Umbilical cord (tissue), 2 donors: ENCODE results near the gene EEF2K. TPM values are rescaled to one million over a fixed set of nuclear protein-coding genes. Genes with fewer than 3 reads are reported as not detected.

Experiments
- DNase-seq: peaks from one replicate; pipeline ENCODE4 v3.0.0-alpha.2; 2015; ENCODE audit warnings: low spot score
- total RNA-seq: library from RNA; depleted of rRNA; stranded (reverse); fragments of >200 nt; gene quantifications from one replicate; pipeline ENCODE4 v1.2.3, GENCODE V29; 2014; ENCODE audit warnings: low replicate concordance; ENCODE audit not compliant: insufficient read depth

Gene EEF2K
- total RNA-seq, 1 donor from 2014 or later: 20.5 TPM

- peak; percentile 59 for DNase-seq
Measured at GRCh38 chr16:22240023-22240710, 34.1 kb downstream of the EEF2K start.

GRCh38 chr16:22250522-22250921 is 44.4 kb downstream of the EEF2K start:
- DNase-seq: no peak

- no peak for DNase-seq
Measured at GRCh38 chr16:22252317-22252716, 46.2 kb downstream of the EEF2K start.

DNA sequence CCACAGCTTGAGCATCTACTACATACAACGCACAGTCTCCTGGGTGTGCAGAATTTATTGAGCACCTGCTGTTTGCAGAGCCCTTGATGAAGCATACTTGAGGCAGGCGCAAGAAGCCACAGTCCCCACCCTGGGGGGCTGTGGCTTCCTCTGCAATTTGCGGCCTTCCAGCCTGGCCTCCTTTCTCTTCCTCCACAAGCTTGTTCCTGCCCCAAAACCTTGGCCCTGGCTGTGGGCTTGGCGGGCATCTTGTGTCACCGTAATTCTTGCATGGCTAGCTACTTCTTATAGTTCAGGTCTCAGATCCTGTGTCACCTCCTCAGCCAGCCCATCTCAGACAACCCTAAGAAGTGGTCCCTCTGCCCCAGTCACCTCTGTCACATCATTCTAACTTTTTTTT is 47.2 kb downstream of the EEF2K start:
- DNase-seq: no peak

GRCh38 chr16:22255335-22255734 is 49.3 kb downstream of the EEF2K start:
- DNase-seq: no peak

GRCh38 chr16:22257440-22257839 is 51.4 kb downstream of the EEF2K start:
- no peak for DNase-seq

- DNase-seq: no peak
Measured at GRCh38 chr16:22260490-22260889, 54.4 kb downstream of the EEF2K start.

- no peak for DNase-seq
Measured at GRCh38 chr16:22262460-22262859, 56.4 kb downstream of the EEF2K start.

- DNase-seq: peak; percentile 88
Measured at GRCh38 chr16:22264786-22265185, 58.7 kb downstream of the EEF2K start.

DNA sequence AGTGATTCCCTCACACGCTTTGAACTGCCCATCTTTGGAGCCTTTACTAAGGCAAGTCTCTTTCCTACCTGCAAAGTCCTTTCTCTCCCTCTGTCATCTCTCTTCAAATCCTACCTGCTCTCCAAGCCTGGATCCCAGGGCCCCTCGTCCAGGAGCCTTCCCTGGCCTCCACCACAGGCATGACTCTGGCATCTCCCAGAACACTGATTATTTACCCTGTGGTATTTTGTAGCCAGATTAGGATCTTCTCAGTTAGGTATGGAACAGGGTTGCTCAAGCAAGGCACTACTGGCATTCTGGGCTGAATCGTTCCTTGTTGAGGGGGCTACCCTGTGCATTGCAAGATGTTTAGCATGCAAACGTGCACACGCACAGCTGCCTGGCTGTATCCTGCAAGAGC is 59.3 kb downstream of the EEF2K start:
- no peak for DNase-seq

- DNase-seq: no peak
Measured at GRCh38 chr16:22266546-22266945, 60.5 kb downstream of the EEF2K start.

GRCh38 chr16:22267764-22268163 is 61.7 kb downstream of the EEF2K start:
- DNase-seq: no peak

DNA sequence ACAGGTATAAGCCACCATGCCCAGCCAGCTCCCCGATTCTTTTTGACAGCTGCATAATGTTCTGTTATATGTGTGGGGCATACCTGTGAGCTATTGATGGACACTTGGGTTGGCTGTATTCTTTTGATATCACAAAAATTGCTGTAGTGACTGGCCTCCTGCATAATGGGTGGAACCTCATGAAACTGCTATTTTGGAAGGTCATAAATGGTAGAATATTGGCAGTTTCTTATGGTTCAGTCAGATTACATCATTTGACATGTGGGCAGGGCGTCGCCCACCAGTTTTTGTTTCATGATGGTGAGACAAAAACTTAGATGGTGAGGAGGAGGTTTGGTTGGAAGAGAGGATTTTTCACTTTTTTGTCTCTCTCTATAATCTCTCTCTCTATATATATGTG is 64.4 kb downstream of the EEF2K start:
- DNase-seq: no peak

GRCh38 chr16:22272870-22273650 is 67.0 kb downstream of the EEF2K start:
- peak; percentile 88 for DNase-seq

DNA sequence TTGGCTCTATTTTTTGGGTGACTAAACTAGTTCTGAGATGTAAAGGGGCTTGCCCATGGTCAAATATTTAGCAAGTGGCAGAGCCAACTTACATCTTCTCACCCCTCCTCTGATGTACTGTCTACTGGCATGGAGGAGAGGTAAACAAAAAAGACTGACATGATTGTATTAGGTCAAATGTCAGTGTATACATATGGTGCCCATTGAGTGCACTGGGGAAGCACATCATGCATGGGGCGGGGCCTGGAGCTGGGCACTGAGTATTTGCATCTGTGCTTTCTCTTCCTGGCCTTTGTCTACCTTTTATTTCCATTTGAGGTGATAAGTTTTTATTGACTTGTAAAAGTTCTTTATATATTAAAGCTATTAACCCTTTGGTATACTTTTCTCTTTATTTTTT is 68.8 kb downstream of the EEF2K start:
- DNase-seq: no peak

DNA sequence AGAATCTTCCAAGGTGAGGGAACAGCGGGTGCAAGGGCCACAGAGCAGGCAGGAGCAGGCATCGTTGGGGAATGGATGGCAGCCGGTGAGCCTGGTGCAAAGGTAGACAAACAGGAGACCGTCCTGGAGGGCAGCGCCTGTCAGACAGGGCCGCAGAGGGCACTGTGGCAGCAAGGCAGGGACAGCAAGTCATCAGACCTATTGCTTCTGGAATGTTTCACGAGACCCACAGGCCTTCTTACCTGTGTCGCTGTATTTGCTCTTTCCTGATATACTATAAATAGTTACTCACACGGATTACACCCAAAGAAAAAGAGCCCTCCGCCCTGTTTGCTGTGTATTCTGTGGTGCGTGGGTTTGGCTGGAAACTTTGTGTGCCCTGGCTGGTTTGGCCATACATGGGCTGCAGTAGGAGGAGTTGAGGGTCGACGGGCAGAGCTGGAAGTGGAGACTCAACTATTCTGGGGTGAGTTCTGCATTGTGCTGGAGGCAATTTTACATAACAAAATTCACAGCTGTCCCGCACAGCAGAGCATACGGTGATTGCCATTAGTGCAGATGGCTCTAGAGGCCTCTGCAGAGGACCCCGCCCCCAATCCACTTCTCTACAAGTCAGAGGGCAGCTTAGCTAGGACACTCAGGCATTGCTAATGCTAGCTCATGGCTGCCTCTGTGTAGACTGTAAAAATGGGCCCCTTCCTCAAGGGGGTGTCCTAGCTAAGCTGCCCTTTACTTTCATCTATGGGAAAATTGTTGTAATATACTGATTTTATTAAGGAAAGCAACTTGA is 72.6 kb downstream of the EEF2K start:
- DNase-seq: no peak

DNA sequence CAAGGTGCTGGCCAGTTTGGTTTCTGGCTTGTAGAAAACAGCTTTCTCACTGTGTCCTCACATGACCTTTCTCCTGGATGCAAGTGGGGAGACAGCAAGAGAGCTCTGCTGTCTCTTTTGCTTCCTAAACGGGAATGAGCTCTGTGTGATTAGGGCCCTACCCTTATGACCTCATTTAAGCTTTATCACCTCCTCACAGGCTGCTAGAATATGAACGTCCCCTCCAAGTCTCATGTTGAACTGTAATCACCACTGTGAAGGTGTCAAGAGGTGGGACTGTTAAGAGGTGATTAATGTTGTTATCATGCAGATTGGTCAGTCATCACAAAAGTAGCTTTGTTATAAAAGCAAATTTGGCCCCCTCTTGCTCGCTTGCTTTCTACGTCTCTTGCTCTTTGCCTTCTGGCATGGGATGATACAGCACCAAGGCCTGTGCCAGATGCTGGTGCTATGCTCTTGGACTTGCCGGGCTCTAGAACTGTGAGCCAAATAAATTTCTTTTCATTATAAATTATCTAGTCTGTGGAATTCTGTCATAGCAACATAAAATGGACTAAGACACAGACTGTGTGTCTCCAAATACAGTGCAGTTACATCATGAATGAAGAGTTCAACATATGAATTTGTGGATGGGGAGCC is 76.3 kb downstream of the EEF2K start:
- DNase-seq: no peak

DNA sequence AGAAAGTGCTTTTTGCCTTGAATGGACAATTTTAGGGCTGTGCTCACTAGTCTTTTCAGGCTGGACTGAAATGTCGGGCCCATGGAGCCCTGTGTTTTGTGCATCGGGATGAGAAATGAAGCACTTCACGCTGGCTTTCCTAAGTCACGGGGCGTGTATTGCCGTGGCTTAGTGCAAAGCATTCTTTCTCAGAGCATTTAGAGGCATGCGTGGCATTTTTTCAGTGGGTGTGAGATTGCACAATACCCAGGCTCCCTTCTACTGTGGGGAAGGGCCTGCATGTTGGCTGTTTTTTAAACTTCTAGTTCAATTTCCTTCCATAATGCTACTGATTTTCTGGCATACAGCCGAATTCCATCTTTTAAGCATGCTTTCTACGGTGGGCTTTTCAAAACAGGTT is 78.6 kb downstream of the EEF2K start:
- DNase-seq: no peak

DNA sequence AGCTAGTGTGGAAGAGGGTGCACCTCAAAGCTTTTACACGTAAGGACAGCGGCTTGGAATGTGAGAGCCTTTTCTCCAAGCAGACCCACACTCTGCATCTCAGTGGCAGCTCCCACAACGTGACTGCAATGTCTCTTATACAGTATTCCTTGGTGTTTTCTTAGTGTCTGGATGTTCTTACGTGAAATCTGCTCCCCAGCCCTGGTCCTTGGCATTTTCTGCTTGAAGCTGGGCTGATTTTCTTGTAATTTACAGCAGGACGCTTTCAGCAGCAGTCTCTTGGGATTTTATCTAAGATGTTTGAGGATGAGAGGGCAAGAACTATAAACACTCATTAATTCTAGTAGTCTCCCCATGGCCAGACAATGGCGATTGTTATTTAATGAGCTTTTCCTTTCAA is 79.0 kb downstream of the EEF2K start:
- DNase-seq: no peak

DNA sequence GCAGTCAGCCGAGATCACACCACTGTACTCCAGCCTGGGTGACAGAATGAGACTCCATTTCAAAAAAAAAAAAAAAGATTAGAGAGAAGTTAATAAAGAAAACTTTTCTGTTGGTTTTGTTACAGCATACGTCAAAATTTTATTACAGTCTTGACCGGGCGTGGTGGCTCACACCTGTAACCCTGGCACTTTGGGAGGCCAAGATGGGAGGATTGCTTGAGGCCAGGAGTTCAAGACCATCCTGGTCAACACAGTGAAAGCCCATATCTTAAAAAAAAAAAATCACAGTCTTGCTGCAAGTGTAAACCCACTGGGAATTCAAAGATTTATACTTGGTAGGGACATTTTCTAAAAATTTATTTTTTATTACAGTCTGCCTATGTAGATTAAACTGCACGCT is 84.9 kb downstream of the EEF2K start:
- no peak for DNase-seq

DNA sequence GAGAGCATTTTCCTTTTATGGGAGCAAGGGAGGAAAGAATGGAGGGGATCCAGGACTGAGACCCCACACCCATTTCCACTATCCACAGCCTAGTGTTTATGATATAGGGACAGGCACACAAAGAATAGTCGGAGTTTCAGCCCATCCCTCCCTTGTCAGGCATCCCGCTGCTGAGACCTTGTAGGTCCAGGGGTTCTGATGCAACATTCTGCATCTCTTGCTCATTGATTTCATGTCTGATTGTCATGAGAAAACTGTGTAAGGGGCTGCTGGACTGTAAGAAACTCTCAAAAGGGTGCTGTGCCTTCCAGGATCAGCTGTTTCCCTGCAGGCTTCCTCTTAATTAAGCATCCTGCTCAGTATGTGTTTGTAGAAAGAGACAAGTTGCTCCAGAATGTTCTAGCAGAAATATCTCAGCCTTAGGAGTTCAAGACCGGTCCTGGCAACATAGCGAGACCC is 85.8 kb downstream of the EEF2K start:
- DNase-seq: no peak

GRCh38 chr16:22292320-22292719 is 86.2 kb downstream of the EEF2K start:
- DNase-seq: no peak
